CD4-positive, alpha-beta T cell treated with Interferon gamma for 1 hour (primary cell): ENCODE results near the gene CORO2B.
"Not testable (repeated sequence)": the region's sequence is repeated elsewhere in the genome, so short reads cannot be mapped to it uniquely, and the experiment has no call there.

ENCODE experiments used
- DNase-seq: peaks from one replicate; pipeline ENCODE4 v3.0.0-alpha.2; 2020

CORO2B gene

DNA sequence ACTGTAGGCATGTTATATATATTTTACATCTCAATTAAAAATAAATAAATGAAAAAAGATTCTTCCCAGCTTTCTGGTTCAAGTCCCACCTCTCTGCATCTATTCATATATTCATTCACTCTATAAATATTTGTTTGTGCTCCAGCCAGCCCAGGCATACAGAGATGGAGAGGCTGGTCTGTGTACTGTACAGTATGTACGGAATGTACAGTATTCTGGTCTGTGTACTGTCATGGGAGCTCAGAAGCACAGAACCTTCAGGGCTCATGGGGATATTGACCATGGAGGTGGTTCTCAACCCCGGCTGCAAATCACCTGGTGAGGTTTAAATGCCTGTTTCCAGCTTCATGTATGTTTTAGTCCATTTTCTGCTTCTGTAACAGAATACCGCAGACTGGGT is 13.8 kb downstream of the CORO2B start:
- DNase-seq, result no peak

DNA sequence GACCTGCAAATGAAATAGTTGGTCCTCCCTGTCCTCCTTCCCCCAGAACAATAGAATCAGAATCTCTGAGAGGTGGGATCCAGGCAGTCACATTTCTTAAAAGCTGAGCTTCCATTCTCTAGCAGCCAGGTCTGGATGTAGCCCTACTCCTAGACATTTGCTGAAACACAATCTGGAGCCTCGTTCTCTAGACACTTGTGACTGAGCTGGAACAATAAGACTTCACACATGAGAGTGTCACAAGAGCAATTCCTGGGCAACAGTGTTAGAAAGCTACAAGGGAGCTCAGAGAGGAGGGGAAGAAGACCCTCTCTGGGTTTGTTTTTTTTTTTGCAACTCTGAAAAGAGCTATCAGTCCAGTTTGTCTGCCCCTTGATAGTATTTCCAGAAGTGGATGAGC is 14.5 kb downstream of the CORO2B start:
- no peak for DNase-seq

DNA sequence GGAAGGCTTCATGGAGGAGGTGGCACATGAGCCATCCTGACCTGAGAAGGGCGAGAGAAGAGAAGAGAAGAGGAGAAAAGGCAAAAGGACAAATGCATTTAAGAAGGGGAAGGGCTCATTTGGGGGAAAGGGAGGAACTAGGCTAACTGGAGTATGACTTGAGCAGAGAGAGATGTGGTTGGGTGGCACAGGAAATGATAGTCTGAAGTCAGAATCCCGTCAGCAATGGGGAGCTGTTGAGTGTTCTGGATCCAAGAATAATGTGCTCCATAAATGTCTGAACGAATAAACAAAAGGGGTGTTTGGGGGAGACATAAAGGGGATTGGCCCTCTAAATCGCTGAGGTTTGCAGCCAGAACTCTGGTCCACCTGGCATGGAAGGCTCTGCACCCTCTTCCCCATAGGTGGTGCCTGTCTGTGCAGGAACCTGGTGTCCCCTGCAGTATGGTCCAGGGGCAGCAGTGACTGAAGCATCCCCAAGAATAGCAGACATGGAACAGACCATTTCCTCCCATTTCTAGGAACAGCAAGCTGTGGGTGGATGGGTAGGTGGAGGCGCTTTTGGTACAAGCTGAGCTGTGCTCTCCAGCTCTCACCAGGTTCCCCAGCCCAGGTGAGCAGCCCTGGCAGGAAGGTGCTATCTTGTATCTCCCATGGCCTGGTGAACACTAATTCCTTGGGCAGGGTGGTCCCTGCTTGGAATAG is 15.2 kb downstream of the CORO2B start:
- DNase-seq, result no peak

DNA sequence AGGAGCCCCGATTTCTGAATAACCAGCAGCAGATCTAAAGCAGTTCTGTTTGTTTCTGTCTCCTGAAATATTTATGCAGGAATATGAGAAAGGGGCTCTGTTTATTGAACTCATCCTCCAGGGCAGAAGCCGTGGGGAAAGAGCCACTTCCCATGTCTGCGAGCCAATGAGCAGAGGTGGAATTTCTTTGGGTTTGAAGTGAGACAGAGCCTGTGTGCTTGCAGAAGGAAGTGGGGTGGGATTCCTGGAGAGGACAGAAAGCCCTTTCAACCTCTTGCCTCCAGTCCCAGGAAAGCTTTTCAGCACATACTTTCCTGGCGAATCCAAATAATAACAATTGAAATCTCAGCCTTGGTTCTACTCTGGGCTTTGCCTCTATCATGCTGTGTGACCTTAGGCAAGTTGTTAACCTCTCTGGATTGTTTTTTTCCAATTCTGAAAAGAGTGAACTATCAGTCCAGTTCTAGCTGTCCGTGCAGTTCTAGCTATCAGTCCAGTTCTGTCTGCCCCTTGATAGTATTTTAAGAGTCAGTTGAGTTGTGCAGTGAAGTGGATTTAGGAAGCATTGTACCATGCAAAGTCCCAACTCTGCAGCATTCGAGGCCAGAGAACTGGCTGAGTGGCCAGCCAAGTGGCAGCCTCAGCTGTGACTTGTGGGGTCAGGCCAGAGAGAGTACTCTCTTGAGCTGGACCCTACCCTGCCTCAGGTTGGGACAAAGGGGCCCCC is 15.9 kb downstream of the CORO2B start:
- DNase-seq, result no peak

DNA sequence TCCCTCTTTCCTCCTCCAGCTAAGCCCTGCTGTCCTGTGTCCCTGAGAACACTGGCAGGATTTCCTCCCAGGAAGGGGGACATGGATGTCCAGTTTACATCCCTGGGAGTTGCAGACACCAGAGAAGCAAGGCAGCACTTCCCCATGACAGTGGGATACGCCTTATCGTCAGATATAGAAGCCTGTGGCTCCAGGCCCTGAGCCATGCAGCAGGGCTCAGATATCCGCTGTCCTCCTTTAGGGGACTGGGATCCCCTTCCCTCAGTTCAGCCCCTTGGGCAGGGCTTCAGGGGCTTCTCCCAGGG is 16.4 kb downstream of the CORO2B start:
- no peak for DNase-seq

DNA sequence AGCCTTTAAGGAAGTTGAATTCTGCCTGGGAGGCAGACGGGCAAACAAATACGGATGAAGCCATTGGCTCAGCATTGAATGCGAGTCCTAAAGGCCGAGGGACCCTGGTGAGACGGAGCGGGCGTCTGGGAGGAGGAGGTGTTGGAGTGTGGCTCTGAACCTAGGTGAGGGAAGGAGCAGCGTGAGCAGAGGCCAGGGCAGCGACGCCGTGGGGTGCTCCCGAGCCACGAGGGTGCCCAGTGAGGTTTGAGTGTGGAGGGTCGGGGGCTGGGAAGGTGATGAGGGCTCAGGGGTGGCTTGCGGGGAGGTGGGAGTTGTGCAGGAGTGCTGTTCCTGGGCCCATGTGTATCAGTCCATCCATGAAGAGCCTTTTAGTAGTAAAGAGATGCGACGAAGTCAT is 17.0 kb downstream of the CORO2B start:
- no peak for DNase-seq

DNA sequence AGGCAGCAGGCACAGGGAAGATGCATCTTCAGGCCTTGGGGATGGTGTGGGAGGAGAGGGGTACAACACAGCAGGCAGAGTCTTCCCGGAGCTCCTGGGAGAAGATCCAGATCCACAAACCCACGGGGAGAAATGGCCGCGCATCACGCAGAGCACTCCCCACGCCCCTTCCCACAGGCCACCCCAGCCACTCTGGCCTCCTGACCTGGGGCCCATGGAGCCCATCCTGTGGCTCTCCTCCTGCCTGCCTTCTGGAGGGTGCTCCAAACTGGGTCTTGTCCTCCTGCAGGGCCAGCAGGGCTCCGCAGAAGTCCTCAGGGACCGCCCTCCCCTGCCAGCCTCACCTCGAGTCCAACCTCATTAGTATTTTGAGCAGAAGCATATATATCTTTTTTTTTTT is 17.9 kb downstream of the CORO2B start:
- DNase-seq, result no peak

DNA sequence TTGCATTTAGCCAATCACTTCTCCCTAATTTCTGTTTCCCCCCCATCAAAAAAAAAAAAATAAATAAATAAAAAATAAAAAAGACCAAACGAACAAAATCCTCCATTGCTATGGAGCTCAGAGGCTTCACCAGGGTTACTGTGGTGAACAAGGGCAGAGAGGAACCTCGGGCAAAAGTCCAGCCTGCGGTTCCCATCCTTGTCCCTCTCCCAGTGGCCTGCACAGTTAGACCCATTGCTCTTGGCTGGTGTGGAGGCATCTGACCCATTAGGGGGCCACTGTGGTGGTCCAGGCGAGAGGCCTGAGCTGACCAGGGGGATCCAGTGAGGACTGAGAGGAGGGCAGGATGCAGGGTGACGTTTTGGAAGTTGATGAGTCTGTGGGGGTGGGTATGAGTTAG is 18.8 kb downstream of the CORO2B start:
- no peak for DNase-seq

DNA sequence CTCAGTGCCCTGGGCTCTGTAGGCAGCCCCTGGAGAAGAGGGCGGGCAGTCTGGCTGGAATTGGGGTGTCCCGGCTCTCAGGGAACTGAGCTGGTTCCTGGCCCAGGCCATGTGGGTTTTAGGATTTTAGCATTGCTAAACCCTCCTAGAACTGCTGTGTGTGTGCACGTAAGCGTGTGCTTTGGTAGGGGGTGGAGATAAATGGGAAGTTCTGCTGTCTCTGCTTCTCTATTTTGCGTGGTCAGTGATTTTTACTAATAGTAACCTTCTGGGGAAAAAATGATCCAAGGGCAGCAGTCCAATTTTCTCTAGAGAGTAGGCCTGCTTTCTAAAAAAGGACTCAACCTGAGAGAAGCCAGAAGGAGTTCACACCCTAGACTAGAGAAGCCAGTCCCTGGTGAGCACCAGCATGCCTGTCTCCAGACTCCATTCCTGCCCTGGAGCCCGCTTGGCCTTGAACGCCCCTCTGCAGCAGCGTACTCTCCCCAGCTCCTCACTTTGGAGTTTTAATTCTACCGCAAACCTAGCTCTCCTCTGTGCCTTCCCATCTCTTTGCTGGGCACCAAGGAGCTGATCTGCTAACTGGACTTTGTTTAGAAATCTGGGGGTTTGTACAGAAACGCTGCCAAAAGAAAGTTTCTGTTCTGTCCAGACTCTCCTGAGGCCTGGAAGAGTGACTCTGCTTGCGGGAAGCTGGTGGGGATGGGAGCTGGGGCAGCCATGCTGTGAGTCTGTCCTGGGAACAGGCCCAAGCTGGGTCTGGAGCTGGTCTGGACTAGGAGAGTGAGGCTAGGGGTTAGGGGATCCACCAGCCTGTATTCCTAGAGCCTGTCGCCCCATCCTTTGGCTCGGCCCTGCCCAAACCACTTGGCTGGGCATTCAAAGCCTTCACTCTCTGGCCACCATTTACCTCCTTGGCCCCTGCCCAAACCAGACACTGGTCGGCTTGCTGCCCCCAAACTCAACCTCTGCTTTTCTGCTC is 19.7 kb downstream of the CORO2B start:
- DNase-seq, result no peak

DNA sequence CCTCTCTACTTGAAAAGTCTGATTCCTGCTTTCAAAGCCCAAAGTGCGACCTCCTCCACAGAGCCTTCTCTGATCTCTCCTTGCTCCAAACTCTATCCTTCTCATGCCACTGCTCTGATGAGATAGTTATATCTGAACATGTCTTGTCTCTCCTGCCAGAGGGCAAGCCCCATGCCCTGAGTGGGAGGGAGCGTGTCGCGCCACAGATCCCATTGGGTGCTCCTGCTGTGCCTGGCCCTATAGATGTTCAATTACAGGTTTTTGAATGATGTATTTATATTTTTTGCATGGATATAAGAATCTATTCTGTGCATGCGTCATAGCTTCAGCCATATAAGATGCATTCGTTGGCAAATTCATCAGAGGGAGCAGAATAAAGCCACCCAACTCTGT is 20.4 kb downstream of the CORO2B start:
- no peak for DNase-seq

DNA sequence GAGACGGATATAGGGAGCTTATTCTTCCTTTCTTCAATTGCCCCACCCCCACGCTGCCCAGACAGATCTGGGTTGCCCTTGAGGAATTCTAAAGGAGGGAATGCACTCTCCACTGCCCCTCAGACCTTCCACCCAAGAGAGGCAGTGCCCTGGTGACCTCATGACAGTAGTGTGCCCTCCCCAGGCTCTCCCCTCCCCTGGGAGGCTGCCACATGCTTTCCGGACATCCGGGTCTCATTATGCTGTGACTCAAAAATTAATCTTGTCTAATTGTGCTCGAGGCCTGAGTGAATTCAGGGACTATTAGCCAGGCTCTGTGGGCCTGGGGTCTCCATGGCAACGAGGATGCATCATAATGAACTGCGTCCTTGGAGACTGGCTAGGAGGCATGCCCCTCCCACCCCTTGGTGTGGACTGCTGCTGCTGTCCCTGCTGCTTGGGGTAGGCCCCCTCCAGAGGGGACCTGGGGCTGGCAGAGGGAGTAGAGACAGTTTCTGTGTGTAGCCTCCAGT is 20.8 kb downstream of the CORO2B start:
- no peak for DNase-seq

DNA sequence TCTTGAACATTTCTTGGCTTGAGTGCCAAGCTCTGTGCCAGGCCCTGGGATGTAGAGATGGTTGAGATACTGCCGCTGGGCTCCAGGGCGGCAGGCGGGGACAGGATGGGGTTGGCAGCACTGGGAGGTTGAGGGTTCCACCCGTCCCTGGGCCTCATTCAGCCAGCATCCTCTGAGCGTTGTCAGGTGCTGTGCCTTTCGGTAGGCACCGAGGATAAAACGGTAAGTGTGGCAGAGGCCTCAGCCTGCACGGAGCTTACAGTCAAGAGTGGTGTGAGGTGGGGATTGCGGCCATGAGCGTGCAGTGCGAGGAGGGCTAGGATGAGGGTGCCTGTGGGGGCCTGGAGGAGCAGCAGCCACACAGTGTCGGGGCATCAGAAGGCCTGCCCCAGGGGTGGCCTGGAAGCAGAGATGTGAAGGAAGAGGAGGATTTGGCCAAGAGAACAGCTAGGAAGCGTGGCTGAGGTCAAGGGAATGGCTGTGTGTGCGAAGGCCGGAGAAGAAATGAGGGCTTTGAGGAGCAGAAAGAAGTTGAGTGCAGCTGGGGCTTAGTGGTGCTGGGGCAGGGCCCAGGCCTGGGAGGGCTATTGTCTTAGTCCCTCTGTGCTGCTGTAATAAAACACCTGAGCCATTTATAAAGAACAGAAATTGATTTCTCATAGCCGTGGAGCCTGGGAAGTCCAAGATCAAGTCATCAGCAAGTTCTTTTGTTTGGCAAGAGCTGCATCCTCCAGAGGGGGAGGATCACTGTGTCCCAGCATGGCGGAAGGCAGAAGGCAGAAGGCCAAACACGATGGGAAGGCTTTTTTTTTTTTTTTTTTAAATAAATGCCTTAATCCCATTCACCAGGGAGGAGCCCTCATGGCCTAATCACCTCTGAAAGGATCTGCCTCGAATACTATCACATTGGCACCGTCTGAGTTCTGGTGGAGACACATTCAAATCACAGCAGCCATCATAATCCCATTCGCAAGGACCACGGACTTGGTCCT is 22.7 kb downstream of the CORO2B start:
- no peak for DNase-seq

DNA sequence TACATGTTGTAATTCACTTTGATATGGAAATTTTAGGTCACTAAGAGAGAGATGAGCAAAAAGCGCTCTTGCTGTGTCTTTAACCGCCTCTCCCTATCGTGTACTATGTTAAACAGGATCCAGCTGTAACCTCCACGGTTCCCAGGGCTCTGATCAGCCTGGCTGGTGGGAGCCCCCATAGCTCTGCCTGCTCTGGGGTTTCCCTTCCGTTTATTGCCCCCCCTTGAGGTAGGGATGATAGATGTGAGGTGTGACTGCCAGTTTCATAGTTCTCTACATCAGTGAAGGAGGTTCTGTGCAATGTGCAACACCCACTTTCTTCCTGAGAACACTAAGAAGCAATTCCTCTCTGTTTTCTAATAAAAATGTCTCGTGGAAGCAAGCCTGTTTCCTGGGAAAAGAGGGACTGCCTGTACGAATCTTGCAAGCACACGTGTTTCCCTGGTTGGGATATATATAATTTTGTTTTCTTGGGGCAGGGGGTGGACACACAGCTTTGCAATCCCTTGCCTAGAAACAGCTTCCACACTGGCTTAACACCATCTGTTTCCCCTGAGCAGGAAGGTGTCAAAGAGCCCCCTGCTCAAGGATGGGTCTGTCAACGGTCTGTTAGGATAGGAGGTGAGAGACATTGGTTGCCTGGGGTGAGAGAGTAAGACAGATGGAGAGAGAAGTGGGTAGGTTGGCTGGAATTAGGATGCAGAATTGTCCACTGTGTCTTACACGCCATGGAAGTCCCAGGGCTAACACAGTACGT is 23.8 kb downstream of the CORO2B start:
- DNase-seq, result no peak

DNA sequence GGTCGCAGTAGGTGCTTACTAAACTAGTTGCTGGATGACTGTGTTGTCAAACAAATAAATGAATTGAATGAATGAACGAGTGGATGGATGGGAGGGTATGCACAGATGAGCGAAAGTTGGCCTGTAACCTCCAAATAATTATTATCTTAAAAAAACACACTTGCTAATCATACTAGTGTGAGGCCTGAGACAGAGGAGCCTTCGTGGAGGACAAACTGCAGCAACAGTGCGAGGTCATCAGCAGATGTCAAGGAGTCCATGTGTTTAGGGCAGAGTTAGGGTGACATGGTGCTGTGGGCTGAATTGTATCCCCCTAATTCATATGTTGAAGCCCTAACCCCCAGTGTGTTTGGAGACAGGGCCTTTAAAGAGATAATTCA is 24.4 kb downstream of the CORO2B start:
- no peak for DNase-seq

DNA sequence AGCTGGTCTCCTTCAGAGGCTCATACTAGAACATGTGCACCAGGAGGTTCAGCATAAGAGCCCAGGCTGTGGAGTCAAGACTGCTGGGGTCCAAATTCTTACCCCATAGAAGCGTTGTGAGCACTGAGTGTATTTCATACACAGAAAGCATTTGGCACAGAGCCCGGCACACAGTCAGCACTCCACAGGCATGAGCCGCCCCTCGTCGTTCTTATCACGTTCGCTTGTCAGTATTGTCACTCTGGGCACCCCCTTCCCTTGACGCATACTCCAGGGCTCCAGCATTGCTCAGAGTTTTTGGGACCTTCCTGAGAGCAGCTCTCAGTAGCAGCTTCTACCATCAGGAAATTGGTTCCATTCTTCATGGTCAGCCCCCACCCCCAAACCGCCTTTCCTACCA is 25.2 kb downstream of the CORO2B start:
- DNase-seq, result no peak

DNA sequence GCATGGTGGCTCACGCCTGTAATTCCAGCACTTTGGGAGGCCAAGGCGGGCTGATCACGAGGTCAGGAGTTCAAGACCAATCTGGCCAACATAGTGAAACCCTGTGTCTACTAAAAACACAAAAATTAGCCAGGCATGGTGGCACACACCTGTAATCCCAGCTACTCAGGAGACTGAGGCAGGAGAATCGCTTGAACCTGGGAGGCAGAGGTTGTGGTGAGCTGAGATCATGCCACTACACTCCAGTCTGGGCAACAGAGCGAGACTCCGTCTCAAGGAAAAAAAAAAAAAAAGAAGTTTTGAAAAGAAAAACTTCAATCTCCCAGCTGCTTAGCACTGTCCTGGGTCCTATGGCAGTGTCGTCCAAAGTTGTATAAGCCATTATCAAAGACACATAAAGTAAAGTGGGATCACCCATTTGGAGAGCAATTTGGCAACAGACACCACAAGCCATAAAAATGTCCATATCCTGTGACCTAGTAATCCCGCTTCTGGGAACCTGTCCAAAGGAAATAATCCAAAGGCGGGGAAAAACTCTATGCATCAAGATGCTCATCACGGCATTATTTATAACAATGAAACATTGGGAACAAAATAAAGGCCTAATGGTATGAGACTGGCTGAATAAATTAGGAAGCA is 26.2 kb downstream of the CORO2B start:
- DNase-seq, result not testable (repeated sequence)

DNA sequence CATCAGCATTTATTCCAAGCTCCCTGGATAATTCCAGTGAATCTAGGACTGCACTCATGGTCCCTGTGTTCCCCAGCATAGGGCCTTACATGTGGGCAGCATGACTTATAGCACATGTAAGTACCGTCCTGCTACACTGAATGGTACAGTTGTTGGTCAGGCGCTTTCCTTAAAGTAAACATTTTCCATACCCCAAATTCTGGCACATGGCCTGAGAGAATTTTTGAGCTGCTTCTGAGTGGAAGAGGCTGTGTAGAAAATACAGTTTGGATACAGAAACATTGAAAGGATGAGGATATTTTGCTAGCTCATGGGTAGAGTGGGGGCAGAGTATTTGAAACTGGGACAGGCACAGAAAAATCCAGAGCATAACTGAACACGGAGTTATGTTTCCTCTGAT is 27.6 kb downstream of the CORO2B start:
- no peak for DNase-seq

DNA sequence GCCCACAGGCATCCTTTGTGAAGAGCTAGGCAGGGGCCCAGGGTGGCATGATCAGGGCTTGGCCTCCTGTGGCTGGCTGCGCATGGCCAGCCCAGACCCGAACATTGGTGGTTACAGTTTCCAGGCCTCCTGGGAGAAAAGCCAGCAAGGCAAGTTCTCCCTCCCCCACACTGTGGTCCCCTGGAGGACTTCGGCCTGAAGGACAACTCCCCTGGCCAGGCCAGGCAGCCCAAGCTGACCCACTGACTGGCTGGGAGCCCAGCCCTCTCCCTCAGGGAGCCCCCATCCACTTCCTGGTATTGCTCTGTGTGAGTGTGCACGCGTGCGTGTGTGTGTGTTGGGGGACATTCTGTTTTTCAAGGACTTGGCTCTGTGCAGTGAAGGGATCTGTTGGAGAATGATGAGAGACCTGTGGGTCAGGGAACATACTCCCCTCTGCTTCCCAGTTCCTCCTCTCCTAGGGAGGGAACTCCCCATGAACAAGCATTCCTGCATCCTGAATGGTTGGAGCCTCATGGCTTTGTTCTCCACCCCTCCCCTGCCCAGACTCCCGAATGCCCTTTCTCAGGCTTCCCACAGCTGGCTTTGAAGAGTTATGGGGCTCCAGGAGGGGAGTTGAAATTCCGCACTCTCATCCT is 29.5 kb downstream of the CORO2B start:
- DNase-seq, result no peak

DNA sequence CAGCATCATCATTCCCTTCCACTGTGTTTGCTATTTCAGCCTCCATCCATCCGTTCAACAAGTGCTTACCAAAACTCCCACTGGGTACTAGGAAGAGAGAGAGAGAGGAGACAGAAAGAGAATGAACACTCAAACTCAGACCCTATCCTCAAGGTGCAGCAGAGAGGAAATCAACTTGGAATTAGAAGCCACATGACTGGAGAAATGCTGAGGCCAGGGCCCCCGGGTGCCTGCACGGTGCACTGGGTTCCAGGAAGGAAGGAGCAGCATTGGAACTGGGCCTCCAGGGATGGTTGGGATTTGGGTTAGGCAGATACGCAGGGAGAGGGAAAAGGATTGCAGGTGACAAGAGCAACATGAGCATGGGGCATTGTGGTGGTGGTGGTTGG is 30.0 kb downstream of the CORO2B start:
- no peak for DNase-seq

DNA sequence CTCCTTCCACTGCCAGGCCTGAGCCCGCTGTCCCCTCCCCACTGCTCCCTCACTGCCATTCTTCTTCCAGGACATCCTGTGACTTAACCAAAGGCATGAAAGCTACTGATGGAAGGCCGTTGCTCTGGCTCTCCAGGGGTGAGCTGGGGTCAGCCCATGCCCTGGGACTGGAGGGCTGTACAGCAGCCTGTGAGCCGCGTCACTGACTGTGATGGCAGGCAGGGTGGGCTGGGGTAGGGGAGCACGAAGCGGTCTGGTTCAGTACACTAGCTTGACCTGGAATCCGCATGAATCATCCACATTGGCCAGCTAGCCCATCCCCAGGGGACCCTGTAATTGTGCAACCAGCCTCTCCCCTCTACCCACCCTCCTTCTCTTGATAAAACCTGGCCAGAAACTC is 30.8 kb downstream of the CORO2B start:
- no peak for DNase-seq

DNA sequence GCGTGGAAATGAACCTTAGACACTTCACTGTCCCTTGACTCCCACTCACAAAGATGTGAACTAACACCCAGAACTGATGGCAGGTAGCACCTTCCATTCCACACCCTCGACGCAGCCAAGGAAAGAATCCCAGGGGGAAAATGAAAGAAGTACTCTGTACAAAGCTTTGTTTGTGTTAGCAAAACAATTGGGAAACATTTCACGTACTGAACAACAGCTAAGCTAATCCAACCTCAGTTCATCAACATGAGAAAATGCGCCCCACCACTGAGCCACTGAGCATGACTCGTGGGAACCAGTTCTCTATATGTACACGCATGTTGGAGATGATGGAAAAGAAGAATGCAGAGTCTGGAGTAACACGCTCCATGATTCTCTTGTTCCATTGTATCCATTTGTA is 32.0 kb downstream of the CORO2B start:
- no peak for DNase-seq
